ENCODE results near the gene TEX101. TPM values are rescaled to one million over a fixed set of nuclear protein-coding genes. Genes with fewer than 3 reads are reported as not detected.
"Not testable (repeated sequence)": the region's sequence is repeated elsewhere in the genome, so short reads cannot be mapped to it uniquely, and the experiment has no call there.

The TEX101 gene
- total and polyA plus RNA-seq, 8 donors = 0.28 TPM; not detected in 7

GRCh38 chr19:43439032-43439708 lies 24.5 kb downstream of the TEX101 start:
- no peaks in the 10 kb centered on the region for H3K9me3 ChIP-seq
- intact Hi-C loops (cut with DNase I; ENCODE audit: low total_unique reads) = no loop called here
- no peaks in the 10 kb centered on the region for H3K27me3 ChIP-seq
- peak in 1 of 2 donors; percentile 74 for DNase-seq
- TF ChIP-seq EP300 (IDR thresholded peaks at IDR 0.05) = no peak
- TF ChIP-seq POLR2AphosphoS5 (IDR thresholded peaks at IDR 0.05) = no peak
- TF ChIP-seq, protein P1, sequence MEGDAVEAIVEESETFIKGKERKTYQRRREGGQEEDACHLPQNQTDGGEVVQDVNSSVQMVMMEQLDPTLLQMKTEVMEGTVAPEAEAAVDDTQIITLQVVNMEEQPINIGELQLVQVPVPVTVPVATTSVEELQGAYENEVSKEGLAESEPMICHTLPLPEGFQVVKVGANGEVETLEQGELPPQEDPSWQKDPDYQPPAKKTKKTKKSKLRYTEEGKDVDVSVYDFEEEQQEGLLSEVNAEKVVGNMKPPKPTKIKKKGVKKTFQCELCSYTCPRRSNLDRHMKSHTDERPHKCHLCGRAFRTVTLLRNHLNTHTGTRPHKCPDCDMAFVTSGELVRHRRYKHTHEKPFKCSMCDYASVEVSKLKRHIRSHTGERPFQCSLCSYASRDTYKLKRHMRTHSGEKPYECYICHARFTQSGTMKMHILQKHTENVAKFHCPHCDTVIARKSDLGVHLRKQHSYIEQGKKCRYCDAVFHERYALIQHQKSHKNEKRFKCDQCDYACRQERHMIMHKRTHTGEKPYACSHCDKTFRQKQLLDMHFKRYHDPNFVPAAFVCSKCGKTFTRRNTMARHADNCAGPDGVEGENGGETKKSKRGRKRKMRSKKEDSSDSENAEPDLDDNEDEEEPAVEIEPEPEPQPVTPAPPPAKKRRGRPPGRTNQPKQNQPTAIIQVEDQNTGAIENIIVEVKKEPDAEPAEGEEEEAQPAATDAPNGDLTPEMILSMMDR (IDR thresholded peaks at IDR 0.05) = no peak
- peak overlapping the region in 2 of 5 donors; percentile 18 to 22 for H3K27ac ChIP-seq
- WGBS, 5 donors = 29 to 50% (median 35%) methylated on average over 12 to 14 of the region's 14 CpGs
- H3K36me3 ChIP-seq = no peaks in the 10 kb centered on the region
- no peak overlapping the region for H3K4me3 ChIP-seq
- peaks cover 7 to 16% (median 11%) of the 10 kb centered on the region in 4 donors for H3K4me1 ChIP-seq

DNA sequence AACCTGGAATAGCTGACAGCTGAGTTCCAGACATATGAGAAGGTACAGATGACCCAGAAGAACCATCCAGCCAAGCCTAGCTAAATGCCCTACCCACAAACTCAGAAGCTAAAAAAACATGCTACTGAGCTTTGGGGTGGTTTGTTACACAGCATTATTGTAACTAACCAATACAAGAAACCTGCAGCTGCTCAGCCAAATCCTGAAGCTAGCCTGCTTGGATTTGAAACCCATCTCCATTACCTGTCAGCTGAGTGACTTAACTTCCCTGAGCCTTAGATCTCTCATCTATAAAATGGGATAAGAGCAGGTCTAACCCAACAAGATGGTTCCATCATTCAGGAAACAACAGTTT lies 25.0 kb downstream of the TEX101 start:
- H3K4me1 ChIP-seq = peaks cover 7 to 16% (median 11%) of the 10 kb centered on the region in 4 donors
- H3K9me3 ChIP-seq = no peaks in the 10 kb centered on the region
- no peak overlapping the region for H3K27ac ChIP-seq
- H3K4me3 ChIP-seq = no peak overlapping the region
- H3K36me3 ChIP-seq = no peaks in the 10 kb centered on the region
- no peak for DNase-seq
- intact Hi-C loops (cut with DNase I; ENCODE audit: low total_unique reads) = no loop called here
- TF ChIP-seq POLR2A (IDR thresholded peaks at IDR 0.05) (no peak), POLR2AphosphoS5 (IDR thresholded peaks at IDR 0.05) (no peak)
- H3K27me3 ChIP-seq = no peaks in the 10 kb centered on the region

DNA sequence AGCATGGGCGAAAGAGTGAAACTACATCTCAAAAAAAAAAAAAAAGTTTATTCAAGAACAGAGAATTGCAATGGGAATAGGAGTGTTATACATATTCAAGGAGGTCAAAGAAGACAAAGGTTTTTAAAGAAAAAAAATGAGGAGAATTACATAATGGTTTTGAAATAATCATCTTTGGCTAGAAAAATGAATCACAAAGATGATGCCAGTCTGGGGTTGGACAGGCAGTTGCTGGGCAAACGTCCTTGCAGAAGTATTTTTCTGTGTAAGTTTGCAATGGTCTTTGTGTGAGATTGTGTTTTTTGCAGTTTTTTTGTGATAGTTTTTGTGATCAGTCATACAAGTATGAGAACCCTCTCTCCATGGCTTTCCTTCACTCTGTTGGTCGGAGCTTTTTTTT lies 27.0 kb downstream of the TEX101 start:
- no peaks in the 10 kb centered on the region for H3K36me3 ChIP-seq
- H3K4me3 ChIP-seq = no peak overlapping the region
- no peaks in the 10 kb centered on the region for H3K9me3 ChIP-seq
- DNase-seq = no peak
- intact Hi-C loops (cut with DNase I; ENCODE audit: low total_unique reads) = no loop called here
- no peak overlapping the region for H3K27ac ChIP-seq
- TF ChIP-seq POLR2AphosphoS5 (IDR thresholded peaks at IDR 0.05) (no peak), POLR2A (IDR thresholded peaks at IDR 0.05) (no peak), EP300 (IDR thresholded peaks at IDR 0.05) (no peak)
- TF ChIP-seq, protein P1 (IDR thresholded peaks at IDR 0.05) = no peak
- 46 to 74% (median 71%) methylated on average over 3 of the region's 3 CpGs for whole genome bisulfite sequencing, 5 donors
- no peaks in the 10 kb centered on the region for H3K27me3 ChIP-seq
- H3K4me1 ChIP-seq = peaks cover 7 to 16% (median 11%) of the 10 kb centered on the region in 4 donors

GRCh38 chr19:43444091-43444490 lies 29.4 kb downstream of the TEX101 start:
- H3K4me3 ChIP-seq; H3K27ac ChIP-seq; DNase-seq; H3K27me3 ChIP-seq; intact Hi-C loops (cut with DNase I; ENCODE audit: low total_unique reads); H3K9me3 ChIP-seq; H3K36me3 ChIP-seq: not testable (repeated sequence)
- WGBS, 5 donors = 87 to 94% (median 93%) methylated on average over 9 of the region's 9 CpGs
- H3K4me1 ChIP-seq = peaks cover under 1 to 11% (median 4%) of the 10 kb centered on the region in 4 donors

GRCh38 chr19:43444531-43445287 lies 30.0 kb downstream of the TEX101 start:
- Histone ChIP-seq H3K9me3 (no peaks in the 10 kb centered on the region), H3K4me3 (no peak overlapping the region), H3K36me3 (no peaks in the 10 kb centered on the region), H3K27me3 (no peaks in the 10 kb centered on the region), H3K4me1 (peaks cover 0 to 6% (median 3%) of the 10 kb centered on the region in 4 donors), H3K27ac (no peak overlapping the region)
- intact Hi-C loops (cut with DNase I; ENCODE audit: low total_unique reads) = loop anchor here (5.0 kb wide), 1 partner anchor 78 kb away; no protein-coding TSS in a partner anchor
- TF ChIP-seq EP300 (IDR thresholded peaks at IDR 0.05) (no peak), POLR2AphosphoS5 (IDR thresholded peaks at IDR 0.05) (no peak), POLR2A (IDR thresholded peaks at IDR 0.05) (no peak)
- TF ChIP-seq, protein P1 (IDR thresholded peaks at IDR 0.05) = no peak
- DNase-seq = no peak
- 76 to 87% (median 80%) methylated on average over 15 of the region's 15 CpGs for WGBS, 5 donors
